Activated T-helper 1 cell treated with Interleukin-2 at 50 U/mL for 16 hours (primary cell): Measurements from ENCODE around the gene EVI5.
"Not testable (repeated sequence)": the region's sequence is repeated elsewhere in the genome, so short reads cannot be mapped to it uniquely, and the experiment has no call there.

ENCODE experiments used
- DNase-seq: peaks from one replicate; pipeline ENCODE4 v3.0.0-alpha.2; 2020; ENCODE audit warnings: low read depth

The EVI5 gene

GRCh38 chr1:92572520-92572919 lies 212.4 kb downstream of the EVI5 start:
- DNase-seq = no peak

DNA sequence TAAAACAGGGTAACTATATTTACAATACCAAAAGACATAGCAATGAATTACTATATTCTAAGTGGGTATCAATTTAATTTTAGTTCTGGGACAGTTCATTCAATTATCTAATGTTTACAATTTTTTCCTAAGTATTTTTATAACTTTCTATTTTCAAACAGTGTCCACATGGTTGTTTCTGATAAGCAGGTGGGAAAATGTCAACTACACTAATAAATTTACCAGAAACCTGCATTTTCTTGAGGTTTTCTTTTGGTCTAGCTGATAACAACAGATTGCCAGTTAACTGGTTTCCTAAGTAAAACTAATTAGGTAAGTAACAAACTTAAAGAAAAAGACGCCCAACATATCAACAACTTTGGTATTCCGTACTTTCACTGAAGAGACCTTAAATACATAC lies 213.3 kb downstream of the EVI5 start:
- no peak for DNase-seq

DNA sequence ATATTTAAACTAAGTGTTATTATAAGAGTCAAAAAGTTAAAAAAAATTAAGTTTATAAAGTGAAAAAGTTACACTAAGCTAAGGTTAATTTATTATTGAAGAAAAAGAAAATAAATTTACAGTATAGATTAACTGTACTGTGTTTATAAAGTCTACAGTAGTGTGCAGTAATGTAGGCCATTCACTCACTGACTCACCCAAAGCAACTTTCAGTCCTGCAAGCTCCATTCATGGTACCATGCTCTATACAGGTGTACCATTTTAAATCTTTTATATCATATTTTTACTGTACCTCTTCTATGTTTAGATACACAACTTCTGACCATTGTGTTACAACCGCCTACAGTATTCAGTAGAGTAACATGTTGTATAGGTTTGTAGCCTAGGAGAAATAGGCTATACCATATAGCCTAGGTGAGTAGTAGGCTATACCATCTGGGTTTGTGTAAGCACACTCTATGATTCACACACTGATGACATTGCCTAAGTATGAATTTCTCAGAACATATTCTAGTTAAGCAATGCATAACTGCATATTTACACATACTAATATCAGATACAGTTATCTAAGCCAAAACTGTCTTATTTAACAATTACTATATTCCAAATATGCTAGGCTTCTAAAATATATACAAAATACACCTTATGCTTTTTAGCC lies 217.6 kb downstream of the EVI5 start:
- no peak for DNase-seq

- no peak for DNase-seq
Measured at GRCh38 chr1:92563457-92564216, 221.3 kb downstream of the EVI5 start.

- DNase-seq = no peak
Measured at GRCh38 chr1:92556350-92556749, 228.6 kb downstream of the EVI5 start.

- no peak for DNase-seq
Measured at GRCh38 chr1:92554216-92554615, 230.7 kb downstream of the EVI5 start.

DNA sequence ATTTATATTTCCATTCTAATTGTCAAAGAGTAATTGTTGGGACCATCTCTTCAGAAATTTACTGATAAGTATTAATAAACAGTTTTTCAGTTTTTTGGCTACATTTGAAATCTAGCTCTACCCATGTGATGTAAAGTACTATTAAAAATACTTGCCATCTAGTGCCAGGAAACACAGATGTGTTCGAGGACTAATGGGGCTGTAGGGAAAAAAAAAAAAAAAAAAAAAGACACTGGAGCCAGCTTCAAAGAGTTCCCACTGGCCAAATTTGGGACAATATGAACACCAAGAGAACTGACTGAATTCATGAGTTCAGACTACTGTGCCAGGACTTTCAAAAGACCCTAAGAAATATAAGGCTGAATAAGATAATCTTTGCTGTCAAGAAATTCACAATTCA lies 233.0 kb downstream of the EVI5 start:
- DNase-seq = no peak

GRCh38 chr1:92544756-92545165 lies 240.1 kb downstream of the EVI5 start:
- no peak for DNase-seq

DNA sequence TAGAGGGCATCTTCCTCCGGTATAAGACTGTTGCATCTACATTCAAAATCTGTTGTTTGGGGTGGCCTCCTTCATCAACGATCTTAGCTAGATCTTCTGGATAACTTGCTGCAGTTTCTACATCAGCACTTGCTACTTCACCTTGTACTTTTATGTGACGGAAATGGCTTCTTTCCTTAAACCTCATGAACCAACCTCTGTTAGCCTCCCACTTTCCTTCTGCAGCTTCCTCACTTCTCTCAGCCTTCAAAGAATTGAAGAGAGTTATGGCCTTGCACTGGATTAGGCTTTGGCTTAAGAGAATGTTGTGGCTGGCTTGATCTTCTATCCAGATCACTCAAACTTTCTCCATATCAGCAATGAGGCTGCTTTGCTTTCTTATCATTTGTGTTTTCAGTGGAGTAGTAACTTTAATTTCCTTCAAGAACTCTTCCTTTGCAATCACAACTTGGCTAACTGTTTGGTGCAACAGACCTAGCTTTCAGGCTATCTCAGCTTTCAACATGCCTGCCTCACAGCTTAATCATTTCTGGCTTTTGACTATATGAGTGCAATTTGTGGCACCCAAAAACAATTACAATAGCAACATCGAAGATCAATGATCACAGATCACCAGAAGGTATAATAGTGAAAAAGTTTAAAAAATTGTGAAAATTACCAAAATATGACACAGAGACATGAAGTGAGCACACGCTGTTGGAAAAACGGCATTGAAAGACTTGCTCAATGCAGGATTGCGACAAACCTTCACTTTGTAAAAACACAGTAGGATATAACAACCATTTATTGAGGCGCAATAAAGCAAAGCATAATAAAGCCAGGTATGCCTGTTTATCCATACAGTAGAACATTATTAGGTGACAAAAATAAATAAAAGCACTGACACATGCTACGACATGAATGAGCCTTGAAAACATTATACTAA lies 241.5 kb downstream of the EVI5 start:
- no peak for DNase-seq

GRCh38 chr1:92538413-92539061 lies 246.4 kb downstream of the EVI5 start:
- no peak for DNase-seq

DNA sequence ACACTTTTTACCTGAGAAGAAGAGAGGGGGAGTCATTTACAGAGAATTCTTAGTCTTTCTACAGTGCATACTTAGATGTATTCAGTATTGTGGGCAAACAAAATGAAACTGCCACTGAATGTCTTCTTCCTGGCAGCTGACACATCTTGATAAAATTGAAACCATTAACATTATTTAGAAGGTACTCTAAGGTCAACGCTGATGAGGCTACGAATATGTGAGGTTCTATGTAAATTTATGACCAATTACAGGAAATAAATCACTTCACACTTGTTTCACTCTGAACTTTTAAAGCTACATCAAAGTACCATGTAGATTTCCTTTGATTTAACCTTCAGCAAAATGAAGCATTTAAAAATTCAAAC lies 246.9 kb downstream of the EVI5 start:
- no peak for DNase-seq

DNA sequence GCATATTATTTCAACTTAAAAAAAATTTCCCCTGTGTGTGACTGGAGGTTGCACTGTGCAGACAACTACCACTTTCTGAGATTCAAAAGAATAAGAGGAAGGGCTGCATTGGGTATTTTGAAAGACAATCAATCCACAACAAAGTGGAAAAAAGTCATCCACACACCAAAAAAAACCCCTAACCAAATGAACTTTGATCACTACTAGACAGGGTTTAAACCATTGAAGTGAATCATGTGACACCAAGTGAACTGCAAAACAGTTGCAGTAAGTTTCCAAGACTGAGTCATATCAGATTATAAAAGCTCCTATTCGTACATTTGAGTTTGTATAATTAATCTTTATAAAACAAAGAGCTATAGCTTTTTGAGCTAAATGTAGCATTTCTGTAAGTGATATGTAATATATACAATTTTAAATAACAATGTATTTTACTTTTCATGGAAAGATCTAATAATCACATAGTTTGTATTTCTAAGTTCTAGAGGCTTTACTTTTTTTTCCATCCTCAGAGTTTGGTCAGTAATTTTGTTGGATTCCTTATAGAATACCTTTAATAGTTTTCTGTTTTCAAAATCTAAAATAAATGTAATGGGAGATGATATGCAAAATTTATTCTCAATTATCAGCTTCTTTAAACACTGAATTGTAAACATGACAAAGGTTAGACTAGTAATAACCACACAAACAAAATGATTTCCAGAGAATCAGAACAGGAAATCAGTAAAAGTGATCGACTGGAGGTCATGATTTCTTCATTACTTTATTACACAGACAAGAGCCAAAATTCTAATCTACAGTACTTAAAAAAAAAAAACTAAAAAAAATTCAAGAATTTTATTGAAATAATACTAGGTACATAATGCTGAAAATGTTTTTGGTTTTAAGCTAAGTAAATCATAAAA lies 247.7 kb downstream of the EVI5 start:
- DNase-seq = no peak

- no peak for DNase-seq
Measured at GRCh38 chr1:92536211-92536979, 248.5 kb downstream of the EVI5 start.

DNA sequence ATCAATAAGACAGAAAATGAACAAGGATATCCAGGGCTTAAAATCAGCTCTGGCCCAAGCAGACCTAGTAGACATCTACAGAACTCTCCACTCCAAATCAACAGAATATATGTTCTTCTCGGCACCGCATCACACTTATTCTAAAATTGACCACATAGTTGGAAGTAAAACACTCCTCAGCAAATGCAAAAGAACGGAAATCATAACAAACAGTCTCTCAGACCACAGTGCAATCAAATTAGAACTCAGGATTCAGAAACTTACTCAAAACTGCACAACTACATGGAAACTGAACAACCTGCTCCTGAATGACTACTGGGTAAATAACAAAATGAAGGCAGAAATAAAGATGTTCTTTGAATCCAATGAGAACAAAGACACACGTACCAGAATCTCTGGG lies 252.5 kb downstream of the EVI5 start:
- DNase-seq = not testable (repeated sequence)

GRCh38 chr1:92531939-92532338 lies 253.0 kb downstream of the EVI5 start:
- not testable (repeated sequence) for DNase-seq

- DNase-seq = no peak
Measured at GRCh38 chr1:92527670-92528069, 257.2 kb downstream of the EVI5 start.

- DNase-seq = not testable (repeated sequence)
Measured at GRCh38 chr1:92524944-92525590, 259.8 kb downstream of the EVI5 start.

- DNase-seq = no peak
Measured at GRCh38 chr1:92519043-92519442, 265.9 kb downstream of the EVI5 start.

- no peak for DNase-seq
Measured at GRCh38 chr1:92516574-92516973, 268.3 kb downstream of the EVI5 start.

- no peak for DNase-seq
Measured at GRCh38 chr1:92515796-92516201, 269.1 kb downstream of the EVI5 start.
